Spleen (tissue), 11 donors: ENCODE data around the gene DESI1. TPM values are rescaled to one million over a fixed set of nuclear protein-coding genes. Genes with fewer than 3 reads are reported as not detected.

ENCODE experiments used
- DNase-seq: peaks from one replicate; pipeline ENCODE4 v3.0.0-alpha.2; 2020
- H3K27ac ChIP-seq, 8 donors: fragments of 200-600 bp; sonication (generic) in 7 of 8; 1 replicate in 4 of 8; 2 replicates in 4 of 8; pipeline versions ENCODE4 v1.5.0 to v1.8.0; 2016 to 2021; ENCODE audit warnings: inconsistent platforms in 4 of 8, mild to moderate bottlenecking in 4 of 8, moderate library complexity in 1 of 8
- H3K27me3 ChIP-seq, 7 donors: fragments of 200-600 bp; sonication (generic) in 6 of 7; replicated peaks in 1 of 7; 1 replicate in 4 of 7; 2 replicates in 3 of 7; pipeline versions ENCODE4 v1.5.0 to v1.8.0; 2016 to 2021; ENCODE audit warnings: inconsistent platforms in 3 of 7, mild to moderate bottlenecking in 1 of 7
- H3K36me3 ChIP-seq, 6 donors: fragments of 200-600 bp; sonication (generic) in 5 of 6; 1 replicate in 4 of 6; 2 replicates in 2 of 6; pipeline versions ENCODE4 v1.5.0 to v1.8.0; 2016 to 2021; ENCODE audit warnings: inconsistent platforms in 2 of 6
- H3K4me1 ChIP-seq, 6 donors: fragments of 200-600 bp; sonication (generic) in 5 of 6; 1 replicate in 3 of 6; 2 replicates in 3 of 6; pipeline versions ENCODE4 v1.5.0 to v1.8.0; 2016 to 2021; ENCODE audit warnings: inconsistent platforms in 3 of 6
- H3K4me3 ChIP-seq, 8 donors: fragments of 200-600 bp; sonication (generic) in 7 of 8; 1 replicate in 4 of 8; 2 replicates in 4 of 8; pipeline versions ENCODE4 v1.5.0 to v1.8.0; 2016 to 2021; ENCODE audit warnings: inconsistent platforms in 4 of 8, mild to moderate bottlenecking in 4 of 8, moderate library complexity in 2 of 8
- H3K9me3 ChIP-seq, 8 donors: fragments of 200-600 bp; sonication (generic) in 7 of 8; 1 replicate in 4 of 8; 2 replicates in 4 of 8; pipeline versions ENCODE4 v1.5.0 to v1.8.0; 2016 to 2021; ENCODE audit warnings: inconsistent platforms in 4 of 8
- CTCF ChIP-seq, 11 experiments: fragments of 200-600 bp in 7 of 11; fragments of 450-650 bp in 4 of 11; sonication (generic) in 4 of 11; IDR thresholded peaks in 8 of 11; conservative IDR thresholded peaks in 3 of 11; 1 replicate in 7 of 11; 2 replicates in 4 of 11; pipeline versions ENCODE4 v1.4.0 to v1.8.0; 2016 to 2021; ENCODE audit warnings: antibody characterized with exemption in 11 of 11, inconsistent platforms in 4 of 11, mild to moderate bottlenecking in 1 of 11
- POLR2A ChIP-seq, 3 donors: fragments of 450-650 bp; IDR thresholded peaks; one replicate each; pipeline ENCODE4 v1.5.1; 2017; ENCODE audit warnings: antibody characterized with exemption in 3 of 3, mild to moderate bottlenecking in 1 of 3
- POLR2AphosphoS5 ChIP-seq, 3 donors: sonication (generic); formaldehyde crosslinking; IDR thresholded peaks; one replicate each; pipeline ENCODE4 v1.5.1; 2017; ENCODE audit warnings: antibody characterized with exemption in 3 of 3
- WGBS, 5 donors: extraction: QIAGEN DNeasy Blood & Tissue Kit in 3 of 5; methylation state at CpG; one replicate each; pipeline versions ENCODE4 v1.1.5 to v1.1.7; 2013 to 2018; 5-methylcytosine and 5-hydroxymethylcytosine counted together
- intact Hi-C: fragments of 100-400 bp; cut with DNase I; formaldehyde crosslinking; loops from one replicate; pipeline ENCODE4 v1.15.0; 2023; ENCODE audit warnings: low total_unique reads
- polyA plus RNA-seq, 3 donors: library from polyadenylated mRNA; stranded (reverse); fragments of 200-250 nt; gene quantifications; one replicate each; pipeline ENCODE4 v1.2.1, GENCODE V29; 2013
- total RNA-seq, 7 donors: library from RNA; depleted of rRNA in 3 of 7; stranded (reverse); fragments of >200 nt in 3 of 7; fragmentation: NEBNext Ultra II Directional in 4 of 7; extraction: Animal tissue kit (Norgen Biotek cat#: 25700) in 4 of 7; gene quantifications; one replicate each; pipeline versions ENCODE4 v1.1.0 to v1.2.1, GENCODE V29; 2016 to 2021
- donor health status: healthy with polysubstance abuse.
- donor health status: DM: no; HTN: no; CAD: no; lungs with moderate emphysema.
- donor health status: DM: no; HTN: no; CAD: no.
- donor health status: Bipolar disorder and iron deficiency.
- donor health status: healthy.
- donor health status: DM: no; HTN: no; CAD: no.
- donor health status: DM: yes; HTN: yes; CAD: no.

DESI1 gene
- total and polyA plus RNA-seq, 10 donors = 8.1 to 29.8 (median 20.3) TPM

- Histone ChIP-seq H3K4me3 (no peak overlapping the region), H3K36me3 (peaks cover 0 to 79% (median 41%) of the 10 kb centered on the region in 6 donors), H3K27ac (no peak overlapping the region), H3K9me3 (no peaks in the 10 kb centered on the region), H3K4me1 (peaks cover 0 to 23% (median 5%) of the 10 kb centered on the region in 6 donors), H3K27me3 (no peaks in the 10 kb centered on the region)
- TF ChIP-seq POLR2AphosphoS5 (IDR thresholded peaks at IDR 0.05) (no peak), CTCF (IDR thresholded peaks at IDR 0.05 in 8 of 11, conservative IDR thresholded peaks at IDR 0.05 in 3 of 11) (no peak), POLR2A (IDR thresholded peaks at IDR 0.05) (no peak)
- DNase-seq = peak; percentile 22
- intact Hi-C loops = no loop called here
- 91 to 99% (median 96%) methylated on average over 8 of the region's 8 CpGs for WGBS, 5 donors
Measured at GRCh38 chr22:41600976-41601375, 19.9 kb downstream of the DESI1 start.

GRCh38 chr22:41598891-41599635 lies 21.8 kb downstream of the DESI1 start:
- Histone ChIP-seq H3K27ac (no peak overlapping the region), H3K9me3 (no peaks in the 10 kb centered on the region), H3K27me3 (no peaks in the 10 kb centered on the region), H3K4me3 (no peak overlapping the region), H3K36me3 (peaks cover 0 to 60% (median 31%) of the 10 kb centered on the region in 6 donors), H3K4me1 (peaks cover 0 to 18% (median 5%) of the 10 kb centered on the region in 6 donors)
- DNase-seq = peak; percentile 11
- intact Hi-C loops = no loop called here
- TF ChIP-seq POLR2AphosphoS5 (IDR thresholded peaks at IDR 0.05) (no peak), CTCF (IDR thresholded peaks at IDR 0.05 in 8 of 11, conservative IDR thresholded peaks at IDR 0.05 in 3 of 11) (no peak), POLR2A (IDR thresholded peaks at IDR 0.05) (no peak)
- 88 to 95% (median 91%) methylated on average over 8 of the region's 8 CpGs for WGBS, 5 donors

GRCh38 chr22:41598081-41598480 lies 22.8 kb downstream of the DESI1 start:
- peak; percentile 11 for DNase-seq
- H3K4me1 ChIP-seq = peaks cover 0 to 9% (median 0%) of the 10 kb centered on the region in 6 donors
- H3K4me3 ChIP-seq = no peak overlapping the region
- no peak overlapping the region for H3K27ac ChIP-seq
- intact Hi-C loops = no loop called here
- no peak for TF ChIP-seq POLR2A (IDR thresholded peaks at IDR 0.05)
- TF ChIP-seq POLR2AphosphoS5 (IDR thresholded peaks at IDR 0.05) = no peak
- TF ChIP-seq CTCF (IDR thresholded peaks at IDR 0.05 in 8 of 11, conservative IDR thresholded peaks at IDR 0.05 in 3 of 11) = no peak
- no peaks in the 10 kb centered on the region for H3K27me3 ChIP-seq
- H3K36me3 ChIP-seq = peaks cover 0 to 50% (median 27%) of the 10 kb centered on the region in 6 donors
- no peaks in the 10 kb centered on the region for H3K9me3 ChIP-seq
- 86 to 94% (median 92%) methylated on average over 5 of the region's 5 CpGs for WGBS, 5 donors

- TF ChIP-seq CTCF (IDR thresholded peaks at IDR 0.05 in 8 of 11, conservative IDR thresholded peaks at IDR 0.05 in 3 of 11) = peak in 2 of 11 experiments; percentile 5 to 26
- TF ChIP-seq POLR2A (IDR thresholded peaks at IDR 0.05) = no peak
- no peak for TF ChIP-seq POLR2AphosphoS5 (IDR thresholded peaks at IDR 0.05)
- H3K4me3 ChIP-seq = no peak overlapping the region
- peaks cover 0 to 45% (median 23%) of the 10 kb centered on the region in 6 donors for H3K36me3 ChIP-seq
- peaks cover 0 to 5% (median 0%) of the 10 kb centered on the region in 6 donors for H3K4me1 ChIP-seq
- DNase-seq = no peak
- H3K9me3 ChIP-seq = no peaks in the 10 kb centered on the region
- intact Hi-C loops = no loop called here
- no peak overlapping the region for H3K27ac ChIP-seq
- WGBS, 5 donors = 78 to 90% (median 88%) methylated on average over 2 of the region's 2 CpGs
- H3K27me3 ChIP-seq = no peaks in the 10 kb centered on the region
Measured at GRCh38 chr22:41597635-41597953, 23.2 kb downstream of the DESI1 start.
